NCI-H1694 (cell line): ENCODE data around the gene PSKH1.
A peak's percentile ranks its signal among the peaks of the same experiment; 100 is the strongest.

Experiments used
- DNase-seq: peaks from one replicate; lab custom pipeline; 2025; lab: John Stamatoyannopoulos, UW

Gene PSKH1

DNA sequence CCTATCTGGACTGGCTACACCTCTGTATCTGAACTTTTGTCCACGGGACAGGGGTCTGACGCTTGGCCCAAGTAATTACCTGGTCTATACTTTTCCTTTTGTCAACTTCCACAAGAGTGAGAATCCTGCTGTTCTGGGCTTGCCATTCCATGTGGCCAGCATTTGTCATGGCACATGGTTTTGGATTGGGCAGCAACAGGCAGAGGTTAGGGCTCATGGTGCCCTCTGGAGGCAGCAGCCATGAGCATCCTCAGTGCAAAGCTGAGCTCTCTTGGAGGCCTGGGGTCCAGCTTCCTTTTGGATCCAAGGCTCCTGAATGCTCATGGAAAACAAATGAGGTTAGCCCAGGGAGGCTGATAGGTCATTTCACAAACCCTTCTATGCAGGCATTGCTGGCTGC lies 27.7 kb upstream of the PSKH1 start:
- no peak for DNase-seq

DNA sequence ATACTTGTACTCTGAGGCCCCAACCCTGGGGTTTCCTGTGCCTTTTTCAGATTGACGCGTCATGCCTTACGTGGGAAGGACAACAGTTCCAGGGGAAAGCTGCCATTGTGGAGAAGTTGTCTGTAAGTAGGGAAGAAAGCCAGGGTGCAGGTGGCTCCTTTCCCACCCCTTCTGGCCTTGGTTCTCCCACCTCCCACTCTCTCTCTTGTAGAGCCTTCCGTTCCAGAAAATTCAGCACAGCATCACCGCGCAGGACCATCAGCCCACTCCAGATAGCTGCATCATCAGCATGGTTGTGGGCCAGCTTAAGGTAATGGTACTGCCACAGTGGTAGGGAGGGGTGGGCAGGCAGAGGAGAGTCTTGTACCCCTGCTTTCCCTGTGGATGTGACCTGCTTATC lies 24.8 kb upstream of the PSKH1 start:
- DNase-seq: no peak

DNA sequence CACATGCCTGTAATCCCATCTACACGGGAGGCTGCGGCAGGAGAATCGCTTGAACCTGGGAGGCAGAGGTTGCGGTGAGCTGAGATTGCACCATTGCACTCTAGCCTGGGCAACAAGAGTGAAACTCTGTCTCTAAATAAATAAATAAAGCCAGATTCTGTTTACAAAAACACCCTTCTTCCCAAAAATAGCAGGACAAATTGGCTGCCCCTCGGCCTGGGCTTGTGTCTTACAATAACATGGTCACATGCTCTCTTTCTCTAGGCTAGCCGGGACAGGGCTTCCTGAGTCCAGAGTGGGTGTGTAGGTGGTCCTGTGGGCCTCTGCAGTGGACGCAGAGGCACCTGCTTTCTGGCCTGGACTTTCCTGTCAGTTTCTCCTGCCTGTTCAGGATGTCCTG lies 23.4 kb upstream of the PSKH1 start:
- no peak for DNase-seq

DNA sequence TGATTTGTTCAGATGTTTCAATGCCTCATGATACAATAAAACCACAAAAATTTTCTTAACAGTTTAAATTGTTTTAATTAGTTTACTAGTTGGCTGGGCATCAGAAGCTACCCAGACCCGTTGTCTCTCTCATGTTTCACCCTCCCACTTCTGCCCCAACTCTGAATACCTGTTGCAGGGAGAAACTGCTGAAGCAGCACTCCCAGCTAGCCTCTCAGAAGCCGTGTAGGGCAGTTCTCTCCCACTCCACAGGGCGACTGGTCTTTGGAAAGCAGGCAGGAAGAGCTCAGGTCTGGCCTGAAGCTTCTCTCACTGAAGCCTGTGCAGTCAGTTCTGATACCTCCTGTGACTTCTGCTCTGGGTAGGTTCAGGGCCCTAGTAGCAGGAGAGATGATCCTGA lies 21.8 kb upstream of the PSKH1 start:
- DNase-seq: no peak

DNA sequence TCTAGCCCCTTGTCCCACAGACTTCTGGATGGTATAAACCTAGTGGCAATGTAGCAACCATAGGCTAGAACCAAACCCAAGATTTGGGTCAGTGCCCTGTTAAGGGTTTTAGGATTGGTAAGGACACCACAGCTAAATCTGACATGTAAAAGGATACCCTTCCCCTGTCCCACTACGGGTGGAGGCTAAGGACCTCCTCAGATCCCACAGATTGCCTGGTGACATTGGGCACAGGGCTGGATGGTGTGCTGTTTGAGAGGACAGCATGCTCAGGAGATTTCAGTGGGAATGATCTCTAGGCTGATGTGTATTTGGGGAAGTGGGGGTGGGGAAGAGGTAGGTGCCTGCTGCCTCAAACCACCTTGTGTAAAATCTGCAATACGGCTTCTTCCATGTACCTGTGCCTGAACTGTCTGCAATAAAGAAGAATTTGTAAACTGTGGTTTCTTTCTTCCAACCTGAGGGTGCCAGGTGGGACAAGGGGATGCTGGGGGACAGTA lies 20.9 kb upstream of the PSKH1 start:
- DNase-seq: no peak

DNA sequence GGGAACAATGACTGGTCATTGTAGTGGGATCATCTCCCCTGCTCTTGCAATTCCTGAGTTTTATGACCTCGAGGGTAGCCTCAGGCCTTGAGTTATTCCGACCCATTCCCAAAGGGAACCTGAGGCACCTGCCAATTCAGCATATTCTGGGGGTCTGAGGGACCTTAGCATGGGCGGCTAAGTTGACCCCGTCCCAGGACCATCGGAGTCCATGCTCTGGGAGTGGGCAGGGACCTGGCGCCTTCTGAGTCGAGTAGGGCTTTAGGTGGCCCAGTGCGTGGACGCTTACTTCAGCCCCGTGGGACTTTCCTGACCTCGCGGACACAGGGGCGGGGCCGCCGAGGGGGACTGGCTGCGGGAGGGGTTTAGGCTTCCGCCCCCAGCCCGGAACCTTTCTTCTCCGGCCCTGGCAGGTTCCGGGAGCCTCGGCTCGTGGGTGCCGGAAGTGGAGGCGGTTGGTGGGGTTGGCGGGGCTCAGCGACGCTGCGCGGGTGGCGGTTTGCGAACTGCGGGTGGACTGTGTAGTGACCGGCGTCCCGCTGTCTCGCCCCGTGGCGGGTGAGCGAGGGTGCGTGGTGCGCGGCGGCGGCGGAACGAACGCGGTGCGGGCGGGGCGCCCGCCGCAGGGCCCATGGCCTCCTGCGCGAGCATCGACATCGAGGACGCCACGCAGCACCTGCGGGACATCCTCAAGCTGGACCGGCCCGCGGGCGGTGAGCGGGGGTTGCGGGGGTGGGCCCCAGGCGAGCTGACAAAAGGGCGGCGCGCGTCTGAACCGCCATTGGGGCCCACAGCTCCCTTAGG lies 20.2 kb upstream of the PSKH1 start, which contains the start of gene EDC4:
EDC4 (plus strand) TSS at position 422 of the 804 bp plus-strand sequence; CDS start at position 632, 210 bp downstream.
- no peak for DNase-seq

DNA sequence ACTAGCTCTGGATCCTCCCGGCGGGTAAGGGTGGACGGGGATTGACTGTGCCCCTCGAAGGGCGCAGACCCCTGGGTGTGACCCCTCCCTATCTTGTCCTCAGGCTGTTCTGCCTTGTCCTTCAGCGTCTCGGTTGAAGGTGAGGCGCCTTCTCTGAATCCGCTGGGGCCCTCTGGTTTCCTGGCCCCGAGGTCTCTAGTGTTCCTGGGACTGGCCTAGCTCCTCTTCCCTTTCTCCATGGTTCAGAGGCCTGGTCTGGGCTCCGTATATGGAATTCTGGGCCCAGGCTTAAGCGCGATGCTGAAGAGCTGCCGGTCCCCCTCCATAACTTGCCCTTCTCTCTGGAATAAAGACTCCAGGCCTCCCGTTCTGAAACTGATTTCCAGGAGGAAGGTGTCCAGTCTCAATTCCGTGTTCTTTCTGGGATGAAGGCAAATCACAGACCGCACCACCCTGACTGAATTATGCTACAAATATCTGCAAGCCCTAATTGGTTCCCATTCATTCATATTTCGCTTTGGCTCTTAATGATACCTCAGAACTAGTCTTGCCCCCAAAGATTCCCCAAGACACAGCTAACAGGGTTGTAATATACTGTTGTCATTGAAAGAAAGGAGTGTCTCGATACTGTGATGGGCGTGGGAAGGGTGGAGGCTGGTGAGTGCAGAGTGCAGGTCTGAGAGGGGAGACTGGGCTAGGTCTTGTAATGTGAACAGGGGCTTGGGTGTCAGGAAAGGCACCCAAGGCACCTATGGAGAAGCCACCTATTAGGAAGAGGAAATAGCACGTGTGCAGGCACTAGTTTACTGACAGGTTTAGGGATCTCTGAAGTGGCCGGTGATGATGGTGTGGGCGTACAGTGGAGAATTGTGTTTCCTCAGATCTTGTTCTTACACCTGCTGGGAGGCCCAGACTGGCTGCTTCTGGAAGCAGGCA lies 19.4 kb upstream of the PSKH1 start:
- no peak for DNase-seq

DNA sequence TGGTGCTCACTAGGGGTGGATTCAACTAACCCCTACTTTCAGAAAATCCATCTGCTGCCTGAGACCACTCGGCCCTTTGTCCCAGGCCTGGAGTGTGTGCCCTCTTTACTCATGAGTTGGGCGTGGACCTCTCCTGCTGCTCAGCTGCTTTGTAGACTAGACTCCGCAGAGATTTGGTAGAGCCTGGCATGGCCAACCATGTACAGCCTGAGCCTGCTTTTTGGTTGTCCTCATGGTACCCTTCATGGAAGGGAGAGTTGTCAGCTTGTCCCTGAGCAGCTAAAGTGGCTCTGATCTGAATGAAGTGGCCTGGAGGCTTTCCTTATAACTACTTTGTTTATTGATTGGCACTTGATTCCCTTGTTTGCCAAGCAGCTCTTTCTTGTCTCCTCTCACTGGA lies 18.7 kb upstream of the PSKH1 start:
- DNase-seq: no peak

DNA sequence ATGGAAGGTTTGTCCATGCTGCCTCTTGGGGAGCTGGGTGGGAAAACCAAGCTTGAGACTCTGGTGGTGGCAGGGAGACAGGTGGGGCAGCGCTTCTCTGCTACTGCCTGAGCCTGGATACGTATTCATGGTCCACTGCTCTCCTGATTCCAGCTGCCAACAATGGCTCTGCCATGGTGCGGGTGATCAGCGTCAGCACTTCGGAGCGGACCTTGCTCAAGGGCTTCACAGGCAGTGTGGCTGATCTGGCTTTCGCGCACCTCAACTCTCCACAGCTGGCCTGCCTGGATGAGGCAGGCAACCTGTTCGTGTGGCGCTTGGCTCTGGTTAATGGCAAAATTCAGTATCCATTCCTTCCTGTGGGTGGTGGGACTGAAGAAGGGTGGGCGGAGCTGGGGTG lies 16.0 kb upstream of the PSKH1 start:
- no peak for DNase-seq

DNA sequence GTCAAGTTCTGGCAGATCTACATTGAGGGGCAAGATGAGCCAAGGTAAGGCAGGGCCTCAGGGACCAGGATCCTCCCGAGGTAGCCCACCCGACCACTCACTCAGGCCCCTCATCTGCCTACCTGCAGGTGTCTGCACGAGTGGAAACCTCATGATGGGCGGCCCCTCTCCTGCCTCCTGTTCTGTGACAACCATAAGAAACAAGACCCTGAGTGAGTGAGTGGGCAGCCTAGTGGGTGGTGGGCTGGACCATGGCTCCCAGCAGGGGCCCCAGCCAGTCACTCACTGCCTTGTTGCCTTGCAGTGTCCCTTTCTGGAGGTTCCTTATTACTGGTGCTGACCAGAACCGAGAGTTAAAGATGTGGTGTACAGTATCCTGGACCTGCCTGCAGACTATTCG lies 14.8 kb upstream of the PSKH1 start:
- no peak for DNase-seq

DNA sequence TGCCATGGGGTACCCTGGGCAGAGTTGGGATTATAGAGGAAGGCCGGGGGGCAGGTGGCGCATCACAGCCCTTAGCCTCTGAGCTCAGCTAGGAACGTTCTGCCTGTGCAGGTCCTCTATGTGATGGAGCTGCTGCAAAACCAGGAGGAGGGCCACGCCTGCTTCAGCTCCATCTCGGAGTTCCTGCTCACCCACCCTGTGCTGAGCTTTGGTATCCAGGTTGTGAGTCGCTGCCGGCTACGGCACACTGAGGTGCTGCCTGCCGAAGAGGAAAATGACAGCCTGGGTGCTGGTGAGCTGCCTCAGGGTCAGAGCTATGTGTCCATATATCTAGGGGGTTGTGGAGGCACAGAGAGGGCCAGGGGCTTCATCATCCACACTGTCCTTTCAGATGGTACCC lies 14.2 kb upstream of the PSKH1 start:
- DNase-seq: no peak

DNA sequence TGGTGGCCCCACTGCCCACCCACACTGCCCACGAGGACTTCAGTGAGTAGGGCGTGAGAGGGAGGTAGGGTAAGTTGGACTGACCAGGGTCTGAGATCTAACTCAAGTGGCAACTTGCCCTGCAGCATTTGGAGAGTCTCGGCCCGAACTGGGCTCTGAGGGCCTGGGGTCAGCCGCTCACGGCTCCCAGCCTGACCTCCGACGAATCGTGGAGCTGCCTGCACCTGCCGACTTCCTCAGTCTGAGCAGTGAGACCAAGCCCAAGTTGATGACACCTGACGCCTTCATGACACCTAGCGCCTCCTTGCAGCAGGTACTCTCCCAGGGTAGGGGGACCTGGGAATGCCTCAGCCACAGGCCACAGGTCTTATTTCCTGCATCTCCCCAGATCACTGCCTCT lies 13.6 kb upstream of the PSKH1 start:
- DNase-seq: no peak

DNA sequence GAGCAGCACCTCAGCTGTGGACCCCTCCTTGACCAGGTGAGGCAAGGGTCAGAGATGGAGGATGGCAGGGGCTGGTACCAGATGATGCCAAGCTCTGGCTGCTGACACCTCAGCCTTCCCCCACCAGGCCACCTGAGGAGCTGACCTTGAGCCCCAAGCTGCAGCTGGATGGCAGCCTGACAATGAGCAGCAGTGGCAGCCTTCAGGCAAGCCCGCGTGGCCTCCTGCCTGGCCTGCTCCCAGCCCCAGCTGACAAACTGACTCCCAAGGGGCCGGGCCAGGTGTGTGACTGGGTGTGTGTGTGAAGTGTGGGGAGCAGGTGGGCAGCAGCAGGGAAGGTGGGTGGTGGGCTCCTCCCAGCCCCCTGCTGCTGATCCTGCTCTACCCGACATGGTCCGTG lies 13.1 kb upstream of the PSKH1 start:
- DNase-seq: no peak

DNA sequence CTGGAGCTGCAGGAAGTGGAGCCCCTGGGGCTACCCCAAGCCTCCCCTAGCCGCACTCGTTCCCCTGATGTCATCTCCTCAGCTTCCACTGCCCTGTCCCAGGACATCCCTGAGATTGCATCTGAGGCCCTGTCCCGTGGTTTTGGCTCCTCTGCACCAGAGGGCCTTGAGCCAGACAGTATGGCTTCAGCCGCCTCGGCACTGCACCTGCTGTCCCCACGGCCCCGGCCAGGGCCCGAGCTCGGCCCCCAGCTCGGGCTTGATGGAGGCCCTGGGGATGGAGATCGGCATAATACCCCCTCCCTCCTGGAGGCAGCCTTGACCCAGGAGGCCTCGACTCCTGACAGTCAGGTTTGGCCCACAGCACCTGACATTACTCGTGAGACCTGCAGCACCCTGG lies 12.5 kb upstream of the PSKH1 start:
- no peak for DNase-seq

DNA sequence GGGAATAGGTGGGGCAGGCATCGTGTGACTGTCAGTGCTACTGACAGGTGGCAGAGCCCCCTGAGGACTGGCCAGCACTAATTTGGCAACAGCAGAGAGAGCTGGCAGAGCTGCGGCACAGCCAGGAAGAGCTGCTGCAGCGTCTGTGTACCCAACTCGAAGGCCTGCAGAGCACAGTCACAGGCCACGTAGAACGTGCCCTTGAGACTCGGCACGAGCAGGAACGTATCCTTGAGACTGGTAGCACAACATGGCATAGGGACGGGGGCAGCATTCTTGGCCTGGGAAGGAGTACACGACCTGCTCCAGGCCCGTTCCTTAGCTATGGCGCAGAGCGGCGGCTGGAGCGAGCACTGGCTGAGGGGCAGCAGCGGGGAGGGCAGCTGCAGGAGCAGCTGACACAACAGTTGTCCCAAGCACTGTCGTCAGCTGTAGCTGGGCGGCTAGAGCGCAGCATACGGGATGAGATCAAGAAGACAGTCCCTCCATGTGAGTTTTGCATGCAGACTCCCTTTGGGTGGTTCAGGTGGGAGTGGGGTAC lies 11.4 kb upstream of the PSKH1 start:
- no peak for DNase-seq

DNA sequence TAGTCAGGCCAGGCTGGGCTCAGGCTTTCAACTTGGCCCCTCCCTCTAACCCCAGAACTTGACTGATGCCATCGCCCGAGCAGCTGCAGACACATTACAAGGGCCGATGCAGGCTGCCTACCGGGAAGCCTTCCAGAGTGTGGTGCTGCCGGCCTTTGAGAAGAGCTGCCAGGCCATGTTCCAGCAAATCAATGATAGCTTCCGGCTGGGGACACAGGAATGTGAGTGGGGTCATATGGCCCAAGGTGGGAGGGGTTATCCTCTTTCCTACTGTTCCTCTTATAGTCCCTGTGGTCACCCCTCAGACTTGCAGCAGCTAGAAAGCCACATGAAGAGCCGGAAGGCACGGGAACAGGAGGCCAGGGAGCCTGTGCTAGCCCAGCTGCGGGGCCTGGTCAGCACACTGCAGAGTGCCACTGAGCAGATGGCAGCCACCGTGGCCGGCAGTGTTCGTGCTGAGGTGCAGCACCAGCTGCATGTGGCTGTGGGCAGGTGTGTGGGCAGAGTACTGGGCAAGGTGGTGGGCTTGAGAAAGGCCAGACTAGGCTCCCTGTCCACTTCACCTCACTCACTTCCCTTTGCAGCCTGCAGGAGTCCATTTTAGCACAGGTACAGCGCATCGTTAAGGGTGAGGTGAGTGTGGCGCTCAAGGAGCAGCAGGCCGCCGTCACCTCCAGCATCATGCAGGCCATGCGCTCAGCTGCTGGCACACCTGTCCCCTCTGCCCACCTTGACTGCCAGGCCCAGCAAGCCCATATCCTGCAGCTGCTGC lies 10.5 kb upstream of the PSKH1 start:
- DNase-seq: no peak

DNA sequence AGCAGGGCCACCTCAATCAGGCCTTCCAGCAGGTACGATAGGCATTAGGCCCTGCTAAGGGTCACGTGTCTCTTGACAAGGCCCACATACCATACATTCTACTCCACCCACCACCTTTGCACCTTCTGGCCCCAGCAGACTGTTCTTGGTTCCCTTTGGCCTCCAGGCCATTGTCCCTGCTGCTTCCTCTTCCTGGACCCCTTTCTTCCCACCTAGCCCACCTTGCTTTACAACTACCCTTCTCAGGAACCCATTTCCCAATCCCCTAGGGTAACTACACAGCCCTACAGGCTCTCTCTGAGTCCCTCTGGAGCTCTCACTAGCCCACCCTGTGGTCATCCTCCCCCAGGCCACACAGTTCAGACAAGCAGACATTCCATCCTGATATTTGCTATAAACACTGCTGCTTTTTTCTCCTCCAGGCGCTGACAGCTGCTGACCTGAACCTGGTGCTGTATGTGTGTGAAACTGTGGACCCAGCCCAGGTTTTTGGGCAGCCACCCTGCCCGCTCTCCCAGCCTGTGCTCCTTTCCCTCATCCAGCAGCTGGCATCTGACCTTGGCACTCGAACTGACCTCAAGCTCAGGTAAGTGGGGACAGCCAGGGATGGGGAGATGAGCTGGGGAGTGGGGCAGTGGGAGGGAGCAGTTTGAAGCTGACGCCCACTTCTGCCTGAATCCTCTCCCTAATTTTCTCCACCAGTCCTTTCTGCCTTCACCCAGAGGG lies 9.7 kb upstream of the PSKH1 start:
- DNase-seq: no peak

DNA sequence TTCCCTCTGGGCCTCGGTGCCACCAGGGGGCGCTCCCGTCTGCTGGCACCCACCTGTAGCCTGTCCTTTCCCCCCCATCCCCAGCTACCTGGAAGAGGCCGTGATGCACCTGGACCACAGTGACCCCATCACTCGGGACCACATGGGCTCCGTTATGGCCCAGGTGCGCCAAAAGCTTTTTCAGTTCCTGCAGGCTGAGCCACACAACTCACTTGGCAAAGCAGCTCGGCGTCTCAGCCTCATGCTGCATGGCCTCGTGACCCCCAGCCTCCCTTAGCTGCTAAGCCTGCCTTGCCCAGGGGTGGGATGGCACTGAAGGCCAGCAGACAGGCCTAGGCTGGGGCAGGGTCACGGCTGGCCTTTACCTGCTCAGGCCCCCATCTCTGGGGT lies 9.2 kb upstream of the PSKH1 start:
- DNase-seq: peak; percentile 18

DNA sequence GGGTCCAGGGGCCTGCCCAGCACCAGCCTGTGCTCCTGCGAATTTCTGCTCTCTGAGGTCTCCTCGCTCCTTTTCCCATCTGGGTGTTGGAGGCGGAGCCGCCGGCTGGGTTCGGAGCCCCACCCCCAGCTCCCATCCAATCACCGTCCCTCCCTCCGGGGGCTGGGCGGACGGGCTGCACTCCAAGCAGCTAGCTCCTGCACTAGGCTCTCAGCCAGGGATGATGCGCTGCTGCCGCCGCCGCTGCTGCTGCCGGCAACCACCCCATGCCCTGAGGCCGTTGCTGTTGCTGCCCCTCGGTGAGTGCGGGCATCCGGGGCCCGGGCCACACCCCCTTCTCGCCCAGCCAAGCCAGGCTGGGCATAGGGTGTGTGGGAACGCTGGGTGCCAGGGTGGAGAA lies 8.4 kb upstream of the PSKH1 start, which contains the start of gene NRN1L:
NRN1L (plus strand) TSS at position 202 of the 400 bp plus-strand sequence; CDS start at position 221, 19 bp downstream.
- peak; percentile 77 for DNase-seq

DNA sequence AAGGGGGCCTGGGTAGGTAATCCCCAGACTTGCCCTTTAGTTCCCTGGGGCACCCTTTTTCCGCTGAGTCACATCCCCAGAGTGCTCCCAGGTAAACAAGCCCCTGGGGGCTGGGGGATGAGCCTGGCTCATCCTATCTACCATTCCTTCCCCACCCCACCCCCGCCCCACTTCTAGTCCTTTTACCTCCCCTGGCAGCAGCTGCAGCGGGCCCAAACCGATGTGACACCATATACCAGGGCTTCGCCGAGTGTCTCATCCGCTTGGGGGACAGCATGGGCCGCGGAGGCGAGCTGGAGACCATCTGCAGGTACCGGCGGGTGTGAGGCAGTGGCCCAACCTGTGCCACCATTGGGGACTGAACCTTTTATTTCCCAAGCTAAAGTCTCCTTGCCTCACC lies 7.5 kb upstream of the PSKH1 start:
- DNase-seq: no peak

DNA sequence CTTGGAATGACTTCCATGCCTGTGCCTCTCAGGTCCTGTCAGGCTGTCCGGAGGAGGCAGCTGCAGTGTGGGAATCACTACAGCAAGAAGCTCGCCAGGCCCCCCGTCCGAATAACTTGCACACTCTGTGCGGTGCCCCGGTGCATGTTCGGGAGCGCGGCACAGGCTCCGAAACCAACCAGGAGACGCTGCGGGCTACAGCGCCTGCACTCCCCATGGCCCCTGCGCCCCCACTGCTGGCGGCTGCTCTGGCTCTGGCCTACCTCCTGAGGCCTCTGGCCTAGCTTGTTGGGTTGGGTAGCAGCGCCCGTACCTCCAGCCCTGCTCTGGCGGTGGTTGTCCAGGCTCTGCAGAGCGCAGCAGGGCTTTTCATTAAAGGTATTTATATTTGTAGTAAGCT lies 7.1 kb upstream of the PSKH1 start:
- no peak for DNase-seq
